NCI-H345 treated with DMSO at 0.1 percent for 48 hours (cell line): ENCODE data around the gene MARCHF10.
A peak's percentile ranks its signal among the peaks of the same experiment; 100 is the strongest.

Experiments
- DNase-seq: peaks from one replicate; lab custom pipeline; 2025; ENCODE audit not compliant: unreplicated experiment; lab: John Stamatoyannopoulos, UW

Gene MARCHF10

DNA sequence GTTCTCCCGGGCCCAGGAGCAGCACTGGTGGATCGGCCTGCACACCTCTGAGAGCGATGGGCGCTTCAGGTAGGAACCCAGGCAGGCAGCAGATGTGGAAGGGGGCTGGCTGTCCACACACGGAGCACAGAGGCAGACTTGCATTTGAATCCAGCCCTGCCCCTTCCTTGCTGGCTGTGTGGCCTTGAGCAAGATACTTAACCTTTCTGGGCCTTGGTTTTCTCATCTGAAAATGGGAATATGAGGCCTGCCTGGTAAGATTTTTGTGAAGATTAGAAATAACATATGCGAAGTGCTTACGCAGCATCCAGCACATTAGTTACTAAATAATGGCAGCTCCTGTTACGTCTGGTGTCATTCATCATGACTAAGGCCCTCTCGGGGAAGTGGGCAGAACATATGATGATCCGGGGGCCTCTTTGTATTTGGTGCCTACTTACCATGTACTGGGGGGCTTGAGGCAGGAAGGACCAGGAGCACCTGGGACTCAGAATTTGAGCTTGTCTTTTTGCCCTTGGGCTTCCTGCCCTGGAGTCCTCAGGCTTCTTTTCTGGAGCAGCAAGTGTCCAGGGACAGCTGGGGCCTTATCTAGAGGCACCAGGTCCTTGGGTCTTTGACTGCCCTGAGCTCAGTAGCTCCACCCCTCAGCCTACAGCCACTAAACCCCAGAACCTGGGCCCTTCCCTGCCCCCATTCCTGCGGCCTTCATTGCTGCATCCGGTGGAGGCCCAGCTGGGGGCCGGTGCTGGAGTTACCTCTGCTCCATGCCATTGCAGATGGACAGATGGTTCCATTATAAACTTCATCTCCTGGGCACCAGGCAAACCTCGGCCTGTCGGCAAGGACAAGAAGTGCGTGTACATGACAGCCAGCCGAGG is 126.8 kb downstream of the MARCHF10 start:
- no peak for DNase-seq

DNA sequence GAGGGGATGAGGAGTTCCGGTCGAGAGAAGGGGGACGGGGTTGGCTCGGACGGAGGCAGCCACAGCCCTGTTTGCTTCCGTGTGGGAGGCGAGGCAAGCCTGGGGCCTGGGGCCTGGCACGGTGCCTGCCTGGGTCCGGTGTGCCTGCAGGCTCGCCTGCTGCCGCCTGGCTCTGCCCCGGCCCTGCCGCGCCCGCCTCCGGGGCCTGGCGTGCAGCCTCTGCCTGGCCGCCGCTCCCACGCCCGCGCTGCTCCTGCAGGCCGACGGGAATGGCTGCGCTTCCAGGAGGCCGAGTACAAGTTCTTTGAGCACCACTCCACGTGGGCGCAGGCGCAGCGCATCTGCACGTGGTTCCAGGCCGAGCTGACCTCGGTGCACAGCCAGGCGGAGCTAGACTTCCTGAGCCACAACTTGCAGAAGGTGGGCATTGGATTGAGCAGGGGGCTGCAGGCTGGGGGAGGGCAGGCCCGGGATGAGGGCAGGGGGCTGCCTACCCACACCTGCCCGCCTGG is 127.5 kb downstream of the MARCHF10 start:
- no peak for DNase-seq

DNA sequence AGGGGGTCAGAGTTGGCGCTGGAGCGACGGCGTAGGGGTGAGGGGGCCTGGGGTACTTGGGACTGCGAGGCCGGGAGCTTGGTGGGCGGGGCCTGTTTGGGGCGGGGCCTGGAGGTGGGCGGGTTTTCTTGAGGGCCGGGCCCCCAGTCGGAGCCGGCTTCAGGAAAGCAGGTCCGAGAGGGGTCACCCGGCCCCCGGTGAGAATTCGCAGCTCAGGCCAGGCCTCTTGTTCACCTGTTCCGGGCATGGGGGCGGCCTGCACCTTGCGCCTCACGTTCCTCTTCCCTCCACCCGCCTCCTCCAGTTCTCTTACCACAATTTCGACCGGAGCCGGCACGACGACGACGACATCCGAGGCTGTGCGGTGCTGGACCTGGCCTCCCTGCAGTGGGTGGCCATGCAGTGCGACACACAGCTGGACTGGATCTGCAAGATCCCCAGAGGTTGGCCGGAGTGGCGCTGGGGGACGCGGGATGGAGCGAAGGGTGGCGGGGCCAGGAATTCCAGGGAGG is 128.2 kb downstream of the MARCHF10 start:
- DNase-seq, result no peak

DNA sequence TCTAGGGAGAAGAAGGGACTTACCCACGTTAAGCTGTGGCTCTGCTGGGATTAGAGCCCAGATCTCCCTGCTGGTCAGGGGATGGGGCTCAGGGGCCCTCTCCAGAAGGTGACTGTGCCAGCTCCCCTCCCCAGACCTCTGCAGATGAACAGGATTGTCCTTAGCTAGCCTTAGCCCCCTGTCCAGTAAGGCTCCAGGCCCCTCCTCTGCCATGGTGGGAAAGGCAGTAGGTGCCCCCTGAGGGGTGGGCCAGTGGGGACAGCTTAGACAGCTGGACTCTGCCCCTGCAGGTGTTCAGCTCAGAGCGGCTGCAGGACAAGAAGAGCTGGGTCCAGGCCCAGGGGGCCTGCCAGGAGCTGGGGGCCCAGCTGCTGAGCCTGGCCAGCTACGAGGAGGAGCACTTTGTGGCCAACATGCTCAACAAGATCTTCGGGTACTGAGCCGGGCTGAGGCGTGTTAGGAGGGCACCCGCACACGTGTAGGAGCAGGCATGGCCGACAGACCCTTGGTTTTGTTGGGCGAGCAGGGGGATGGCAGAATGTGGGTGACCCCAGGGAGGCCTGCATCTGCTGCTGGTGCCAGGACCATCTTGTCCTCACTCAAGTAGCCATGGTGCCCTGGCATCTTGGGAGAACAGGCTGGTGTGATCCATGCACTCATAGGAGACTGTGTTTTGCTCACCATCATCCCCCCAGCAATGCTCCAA is 129.7 kb downstream of the MARCHF10 start:
- no peak for DNase-seq

DNA sequence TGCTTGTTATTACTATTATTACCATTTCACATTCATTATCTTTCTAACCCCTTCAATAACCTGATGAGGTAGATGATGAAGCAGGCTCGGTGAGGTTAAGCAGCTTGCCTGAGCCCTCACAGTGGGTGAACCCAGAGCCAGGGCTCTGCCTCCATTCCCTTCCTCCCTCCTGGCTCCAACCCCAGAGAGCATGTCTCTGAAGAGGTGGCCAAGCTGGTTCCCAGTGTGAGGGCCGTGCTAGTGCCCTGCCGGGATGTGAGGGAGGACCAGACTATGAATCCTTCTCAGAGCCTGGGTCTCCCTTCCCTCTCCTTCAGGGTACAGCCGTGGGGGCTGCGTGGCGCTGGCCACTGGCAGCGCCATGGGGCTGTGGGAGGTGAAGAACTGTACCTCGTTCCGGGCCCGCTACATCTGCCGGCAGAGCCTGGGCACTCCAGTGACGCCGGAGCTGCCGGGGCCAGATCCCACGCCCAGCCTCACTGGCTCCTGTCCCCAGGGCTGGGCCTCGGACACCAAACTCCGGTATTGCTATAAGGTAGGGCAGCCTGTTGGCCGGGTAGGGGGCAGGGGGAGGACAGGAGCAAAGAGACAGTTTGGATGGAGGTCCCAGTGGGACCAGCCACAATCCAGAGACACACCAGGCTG is 131.0 kb downstream of the MARCHF10 start:
- no peak for DNase-seq

DNA sequence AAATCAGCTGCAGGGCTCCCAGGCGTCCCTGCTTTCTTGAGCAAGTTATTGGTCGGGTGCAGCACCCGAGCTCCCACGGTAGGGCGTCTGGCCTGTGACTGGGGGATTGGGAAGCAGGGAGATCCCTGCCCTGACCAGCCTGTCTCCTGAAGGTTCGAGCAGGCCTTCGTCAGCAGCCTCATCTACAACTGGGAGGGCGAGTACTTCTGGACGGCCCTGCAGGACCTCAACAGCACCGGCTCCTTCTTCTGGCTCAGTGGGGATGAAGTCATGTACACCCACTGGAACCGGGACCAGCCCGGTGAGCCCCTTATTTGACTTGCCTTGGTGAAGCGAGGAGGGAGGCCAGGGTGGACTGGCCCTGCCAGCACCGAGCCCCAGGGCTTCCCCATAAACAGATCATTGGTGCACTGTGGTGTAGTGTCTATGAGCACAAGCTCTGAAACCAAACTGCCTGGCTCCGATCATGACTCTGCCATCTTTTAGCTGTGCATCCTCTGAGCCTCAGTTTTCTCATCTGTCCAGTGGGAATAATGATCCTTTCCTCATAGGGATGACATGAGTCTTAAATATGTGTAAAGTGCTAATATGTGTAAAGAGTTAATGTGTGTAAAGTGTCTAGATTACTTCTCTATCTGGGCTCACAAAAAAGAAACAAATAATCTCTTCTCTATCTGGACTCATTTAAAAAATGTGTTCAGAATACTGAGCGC is 131.7 kb downstream of the MARCHF10 start:
- no peak for DNase-seq

DNA sequence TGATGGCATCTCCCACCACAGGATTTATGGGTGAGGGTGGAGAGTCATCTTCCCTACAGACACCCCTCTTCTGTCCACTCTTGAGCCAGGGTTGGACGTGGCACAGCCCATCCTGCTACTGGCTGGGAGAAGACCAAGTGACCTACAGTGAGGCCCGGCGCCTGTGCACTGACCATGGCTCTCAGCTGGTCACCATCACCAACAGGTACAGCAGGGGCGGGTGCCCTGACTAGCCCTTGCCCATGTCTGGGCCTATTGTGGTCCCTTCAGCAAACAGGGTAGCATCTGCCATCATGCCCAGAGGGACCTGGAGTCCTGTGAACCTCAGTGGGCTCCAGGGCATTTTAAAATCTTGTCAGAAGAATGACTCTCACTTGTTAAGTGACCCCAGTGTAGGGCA is 132.4 kb downstream of the MARCHF10 start:
- no peak for DNase-seq

DNA sequence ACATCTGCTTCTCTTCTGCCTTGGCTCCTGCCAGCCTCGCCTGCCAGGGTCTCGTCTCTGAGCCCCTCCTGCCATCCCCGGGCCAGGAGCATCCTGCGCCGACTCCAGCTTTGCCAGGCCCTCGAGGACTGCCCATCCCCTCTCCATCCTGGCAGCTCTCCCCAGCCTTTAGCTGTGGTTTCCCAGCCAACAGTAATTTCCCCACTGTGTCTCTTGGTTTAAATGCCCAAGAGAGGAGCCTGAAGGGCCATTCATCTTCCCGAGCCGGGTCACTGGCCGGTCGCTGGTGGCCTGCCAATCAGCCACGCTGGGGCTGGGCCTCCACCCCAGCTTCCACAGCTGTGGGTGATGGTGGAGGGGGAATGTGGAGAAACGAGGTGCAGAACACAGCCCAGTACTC is 132.9 kb downstream of the MARCHF10 start:
- no peak for DNase-seq

DNA sequence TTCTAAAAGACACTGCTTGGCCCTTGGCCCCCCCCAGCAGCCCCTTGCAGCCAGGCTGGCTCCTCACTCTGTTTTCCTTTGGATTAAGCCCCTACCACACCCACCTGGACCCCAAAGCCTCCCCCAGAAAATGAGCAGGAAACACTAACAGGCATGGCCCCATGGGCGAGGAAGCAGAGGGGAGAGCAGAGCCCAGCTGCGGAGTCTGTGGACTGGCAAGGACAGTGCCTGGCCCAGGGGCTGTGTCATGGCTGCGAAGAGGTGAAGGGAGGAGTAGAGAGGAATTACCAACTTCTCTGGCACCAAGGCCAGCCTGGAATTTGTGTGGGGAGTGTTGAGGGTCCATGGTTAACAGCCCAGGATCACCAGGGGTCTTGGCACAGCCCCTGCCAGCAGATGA is 133.3 kb downstream of the MARCHF10 start:
- DNase-seq, result no peak

DNA sequence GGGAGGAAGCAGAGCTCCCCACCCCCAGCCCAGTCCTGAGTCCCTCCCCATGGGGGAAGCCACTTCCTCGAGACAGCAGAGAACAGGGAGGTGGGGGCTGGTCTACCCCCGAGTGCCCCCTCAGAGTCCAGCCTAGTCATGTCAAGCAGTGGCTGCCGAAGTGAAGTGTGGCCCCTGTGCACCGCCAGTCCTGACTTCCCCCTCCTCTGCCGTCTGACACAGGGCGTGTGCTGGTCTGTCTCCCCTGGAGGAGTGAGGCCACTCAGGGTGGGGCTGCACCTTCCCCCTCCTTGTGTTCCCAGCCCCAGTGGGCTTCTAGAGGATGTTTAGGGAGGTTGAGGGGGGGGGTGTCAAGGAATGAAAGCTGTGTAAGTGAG is 133.8 kb downstream of the MARCHF10 start:
- no peak for DNase-seq

DNA sequence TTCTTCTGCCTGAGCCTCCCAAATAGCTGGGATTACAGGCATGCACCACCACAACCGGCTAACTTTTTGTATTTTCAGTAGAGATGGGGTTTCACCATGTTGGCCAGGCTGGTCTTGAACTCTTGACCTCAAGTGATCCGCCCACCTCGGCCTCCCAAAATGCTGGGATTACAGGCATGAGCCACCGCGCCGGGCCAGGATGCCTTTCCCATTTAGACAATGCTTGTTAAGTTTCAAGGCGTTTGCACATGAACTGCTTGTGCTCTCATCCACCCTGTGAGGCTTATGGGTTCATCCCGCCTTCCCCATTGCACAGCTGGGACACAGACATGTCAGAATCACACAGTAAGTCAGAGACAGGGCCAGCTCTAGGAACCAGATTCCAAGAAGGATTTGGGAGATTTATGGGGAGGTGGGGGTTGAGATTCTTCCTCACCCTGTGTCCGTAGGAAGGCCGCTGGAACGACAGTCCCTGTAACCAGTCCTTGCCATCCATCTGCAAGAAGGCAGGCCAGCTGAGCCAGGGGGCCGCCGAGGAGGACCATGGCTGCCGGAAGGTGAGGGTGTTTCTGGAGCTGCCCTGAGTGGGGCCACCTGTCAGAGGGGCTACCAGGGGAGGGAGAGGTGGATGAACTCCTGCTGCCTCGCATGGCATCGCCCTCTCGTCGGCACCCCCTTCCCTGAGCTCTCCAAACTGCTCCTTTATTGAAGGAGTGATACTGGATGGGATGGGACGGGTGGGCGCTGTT is 134.3 kb downstream of the MARCHF10 start:
- DNase-seq, result no peak

DNA sequence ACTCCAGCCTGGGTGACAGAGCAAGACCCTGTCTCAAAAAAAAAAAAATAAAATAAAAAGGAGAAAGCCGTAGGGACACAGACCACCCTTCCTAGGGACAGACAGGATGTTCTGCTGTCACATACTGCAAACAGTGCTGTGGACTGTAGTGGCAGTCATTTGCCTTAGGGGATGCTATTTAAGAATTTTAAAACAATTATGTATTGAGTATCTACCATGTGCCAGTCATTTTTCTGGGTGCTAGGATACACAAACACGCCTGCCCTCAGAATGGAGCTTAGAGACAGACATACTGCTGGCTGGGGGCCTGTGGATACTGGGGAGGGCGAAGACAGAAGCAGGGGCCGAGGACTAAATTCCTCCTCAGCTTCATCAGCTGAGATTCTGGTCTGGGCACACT is 135.2 kb downstream of the MARCHF10 start:
- no peak for DNase-seq

DNA sequence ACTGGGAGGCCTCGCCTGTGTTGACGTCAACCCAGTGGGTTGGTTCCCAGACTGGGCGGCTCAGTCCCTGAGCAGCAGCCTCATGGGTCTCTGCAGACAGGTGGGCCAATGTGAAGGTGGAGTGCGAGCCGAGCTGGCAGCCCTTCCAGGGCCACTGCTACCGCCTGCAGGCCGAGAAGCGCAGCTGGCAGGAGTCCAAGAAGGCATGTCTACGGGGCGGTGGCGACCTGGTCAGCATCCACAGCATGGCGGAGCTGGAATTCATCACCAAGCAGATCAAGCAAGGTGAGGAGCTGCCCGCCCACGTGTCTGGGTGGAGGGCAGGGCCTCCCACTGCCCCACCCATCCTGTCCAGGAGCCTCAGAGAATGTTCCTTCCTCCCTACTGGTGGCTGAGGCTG is 136.6 kb downstream of the MARCHF10 start:
- DNase-seq, result peak; percentile 51

DNA sequence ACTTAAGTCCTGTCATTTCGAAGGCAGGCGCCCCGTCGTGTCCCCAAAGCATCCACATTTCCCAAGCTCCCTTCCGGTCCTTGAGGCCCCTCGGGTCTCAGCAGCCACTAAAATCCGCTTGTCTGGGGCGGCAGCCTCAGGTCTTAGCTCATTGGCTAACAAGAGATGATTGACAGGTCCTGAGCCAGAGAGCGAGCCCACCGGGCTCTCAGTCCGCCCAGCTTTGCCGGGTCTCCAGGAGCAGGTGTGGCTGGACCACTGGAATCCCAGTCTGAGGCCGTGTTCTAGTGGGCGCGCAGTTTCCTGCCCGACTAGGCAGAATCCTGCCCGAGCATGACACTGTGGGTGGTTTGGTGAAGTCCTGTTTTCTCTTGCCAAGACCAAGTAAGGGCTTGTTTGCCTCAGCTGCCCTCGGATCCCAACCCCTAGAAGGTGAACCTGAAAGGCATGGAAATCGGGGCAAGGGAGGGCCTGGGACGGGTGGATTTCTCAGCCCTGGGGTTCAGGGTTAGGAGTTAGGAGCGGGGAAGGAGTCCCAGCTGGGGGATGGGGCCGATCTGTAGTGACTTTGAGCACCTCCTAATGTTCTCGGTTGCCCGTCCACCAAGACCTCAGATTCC is 137.8 kb downstream of the MARCHF10 start:
- no peak for DNase-seq

DNA sequence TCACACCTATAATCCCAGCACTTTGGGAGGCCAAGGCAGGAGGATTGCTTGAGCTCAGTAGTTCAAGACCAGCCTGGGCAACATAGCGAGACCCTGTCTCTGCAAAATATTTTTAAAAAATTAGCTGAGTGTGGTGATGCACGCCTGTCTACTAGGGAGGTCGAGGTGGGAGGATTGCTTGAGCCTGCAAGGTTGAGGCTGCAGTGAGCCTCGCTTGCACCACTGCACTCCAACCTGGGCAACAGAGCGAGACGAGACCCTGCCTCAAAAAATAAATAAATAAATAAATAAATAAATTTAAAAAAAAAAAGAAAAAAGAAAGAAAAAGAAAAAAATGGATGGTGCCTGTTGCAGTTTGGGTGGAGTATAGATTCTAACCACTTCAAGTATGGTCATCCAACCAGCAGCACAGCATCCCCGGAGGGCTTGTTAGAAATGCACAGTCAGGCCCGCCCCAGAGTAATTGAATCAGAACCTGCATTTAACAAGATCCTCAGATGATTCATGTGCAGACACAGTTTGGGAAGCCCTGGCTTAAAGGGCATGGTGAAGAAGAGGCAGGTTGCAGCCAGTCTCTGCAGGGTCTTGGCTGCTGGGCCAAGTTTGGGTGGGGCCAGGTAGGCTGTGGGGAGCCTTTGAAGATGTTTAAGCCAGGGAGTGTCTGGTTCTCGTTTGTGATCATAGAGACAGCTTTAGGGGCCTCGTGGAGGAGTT is 139.9 kb downstream of the MARCHF10 start:
- DNase-seq, result no peak

DNA sequence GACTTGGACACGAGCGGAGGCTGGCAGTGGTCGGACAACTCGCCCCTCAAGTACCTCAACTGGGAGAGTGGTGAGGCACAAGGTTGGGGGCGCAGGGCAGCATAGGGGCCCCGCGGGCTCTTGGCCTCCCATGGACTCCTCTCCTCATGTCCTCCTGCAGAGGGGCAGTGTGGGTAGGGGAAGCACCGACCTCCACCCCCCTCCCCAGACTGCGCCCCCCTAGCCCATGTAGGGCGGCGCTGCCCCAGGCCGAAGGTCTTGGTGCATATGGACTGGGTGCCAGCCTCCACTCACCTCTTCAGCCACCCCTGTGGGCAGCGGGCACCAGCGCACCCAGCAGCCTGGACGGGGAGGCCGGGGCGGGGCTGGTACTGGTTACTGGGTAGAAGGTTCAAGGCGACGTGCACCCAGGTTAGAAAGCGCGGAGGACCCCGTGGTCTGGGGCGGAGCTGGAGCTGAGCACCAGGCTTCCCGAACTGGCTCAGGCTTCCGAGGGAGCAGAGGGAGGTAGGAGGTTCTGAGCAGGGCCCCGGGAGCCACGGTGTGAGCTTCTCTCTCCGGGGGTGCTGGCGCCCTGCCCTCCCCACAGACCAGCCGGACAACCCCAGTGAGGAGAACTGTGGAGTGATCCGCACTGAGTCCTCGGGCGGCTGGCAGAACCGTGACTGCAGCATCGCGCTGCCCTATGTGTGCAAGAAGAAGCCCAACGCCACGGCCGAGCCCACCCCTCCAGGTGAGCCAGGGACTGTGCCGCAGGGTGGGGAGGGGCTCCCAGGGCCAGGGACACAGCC is 141.1 kb downstream of the MARCHF10 start:
- no peak for DNase-seq

DNA sequence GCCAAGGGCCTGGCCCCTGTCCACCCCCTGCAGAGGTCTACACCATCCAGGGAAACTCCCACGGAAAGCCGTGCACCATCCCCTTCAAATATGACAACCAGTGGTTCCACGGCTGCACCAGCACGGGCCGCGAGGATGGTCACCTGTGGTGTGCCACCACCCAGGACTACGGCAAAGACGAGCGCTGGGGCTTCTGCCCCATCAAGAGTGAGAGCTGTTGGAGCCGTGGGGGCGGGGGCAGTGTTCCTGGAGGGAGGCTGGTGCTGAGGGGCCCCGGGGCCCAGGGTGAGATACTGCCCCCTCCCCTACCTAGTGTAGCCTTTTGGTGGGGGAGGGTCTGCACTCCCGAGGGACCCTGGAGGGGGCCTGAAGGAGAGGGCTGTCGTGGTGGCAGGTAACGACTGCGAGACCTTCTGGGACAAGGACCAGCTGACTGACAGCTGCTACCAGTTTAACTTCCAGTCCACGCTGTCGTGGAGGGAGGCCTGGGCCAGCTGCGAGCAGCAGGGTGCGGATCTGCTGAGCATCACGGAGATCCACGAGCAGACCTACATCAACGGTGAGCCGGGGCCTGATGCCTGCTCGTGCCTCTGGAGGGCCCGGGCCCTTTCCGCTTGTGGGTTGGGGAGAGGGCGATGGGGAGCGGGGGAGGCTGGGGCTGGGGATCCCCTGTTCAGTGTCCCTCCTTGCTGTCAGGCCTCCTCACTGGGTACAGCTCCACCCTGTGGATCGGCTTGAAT is 141.9 kb downstream of the MARCHF10 start:
- DNase-seq, result no peak

DNA sequence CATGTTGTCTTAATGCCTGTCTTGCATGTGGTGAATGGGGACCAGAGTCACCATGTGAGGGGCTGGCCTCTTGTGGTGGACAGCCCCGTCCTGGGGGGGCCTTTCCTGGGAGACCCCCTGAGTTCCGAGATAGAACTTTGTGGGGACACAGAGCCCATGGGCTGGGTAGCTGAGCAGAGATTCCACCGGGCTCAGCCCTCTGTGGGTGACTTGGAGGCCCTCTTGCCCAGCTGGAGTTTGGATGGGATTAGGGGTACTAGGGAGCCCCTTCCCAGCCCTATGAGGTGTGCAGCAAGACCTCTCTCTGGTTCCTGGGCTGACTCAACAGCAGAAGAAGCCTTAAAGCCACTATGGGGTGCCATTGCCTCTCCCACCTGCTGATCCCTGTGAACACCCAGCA is 142.5 kb downstream of the MARCHF10 start:
- DNase-seq, result no peak
